Ishikawa (cell line): ENCODE measurements around the gene PLAGL2.

Experiments
- CEBPB ChIP-seq: IDR thresholded peaks from 2 replicates; pipeline ENCODE4 v1.6.1; 2012
- CREB1 ChIP-seq: IDR thresholded peaks from 2 replicates; pipeline ENCODE4 v1.6.1; 2012; ENCODE audit warnings: low read depth
- EGR1 ChIP-seq: IDR thresholded peaks from 2 replicates; pipeline ENCODE4 v1.6.1; 2012
- EP300 ChIP-seq: IDR thresholded peaks from 2 replicates; pipeline ENCODE4 v1.6.1; 2012; ENCODE audit warnings: borderline replicate concordance
- MAX ChIP-seq: IDR thresholded peaks from 2 replicates; pipeline ENCODE4 v1.6.1; 2012
- NFIC ChIP-seq: IDR thresholded peaks from 2 replicates; pipeline ENCODE4 v1.6.1; 2012
- RAD21 ChIP-seq: IDR thresholded peaks from 2 replicates; pipeline ENCODE4 v1.6.1; 2012; ENCODE audit warnings: low read depth
- REST ChIP-seq: IDR thresholded peaks from 2 replicates; pipeline ENCODE4 v1.6.1; 2012; ENCODE audit warnings: low read depth, mild to moderate bottlenecking
- TAF1 ChIP-seq: IDR thresholded peaks from 2 replicates; pipeline ENCODE4 v1.6.1; 2012; ENCODE audit warnings: low read depth, mild to moderate bottlenecking
- TCF12 ChIP-seq: IDR thresholded peaks from 2 replicates; pipeline ENCODE4 v1.6.1; 2012; ENCODE audit warnings: low read depth
- TEAD4 ChIP-seq: IDR thresholded peaks from 2 replicates; pipeline ENCODE4 v1.6.1; 2012
- YY1 ChIP-seq: IDR thresholded peaks from 2 replicates; pipeline ENCODE4 v1.6.1; 2012; ENCODE audit warnings: low read depth
- ZBTB7A ChIP-seq: IDR thresholded peaks from 2 replicates; pipeline ENCODE4 v1.6.1; 2012; ENCODE audit warnings: low read depth

GRCh38 chr20:32164984-32165735 lies 42.4 kb downstream of the PLAGL2 start:
- no peak for TF ChIP-seq EP300
- no peak for TF ChIP-seq NFIC
- TF ChIP-seq CEBPB, result no peak
- TF ChIP-seq TAF1, result no peak
- TF ChIP-seq YY1, result no peak
- no peak for TF ChIP-seq TEAD4
- TF ChIP-seq RAD21, result no peak
- TF ChIP-seq EGR1, result no peak
- TF ChIP-seq REST, result no peak
- TF ChIP-seq TCF12, result no peak
- no peak for TF ChIP-seq ZBTB7A
- no peak for TF ChIP-seq MAX
- no peak for TF ChIP-seq CREB1
